ENCODE measurements around the gene CCL24.
"Not testable (repeated sequence)": the region's sequence is repeated elsewhere in the genome, so short reads cannot be mapped to it uniquely, and the experiment has no call there.

The CCL24 gene

GRCh38 chr7:75813781-75814236, at the start of gene CCL24:
Gene CCL24 (minus strand): TSS chr7:75813806. CDS start chr7:75813715, 91 bp downstream.
- DNase-seq = no peak

GRCh38 chr7:75861636-75862035, 48.0 kb upstream of the CCL24 start:
- no peak for DNase-seq

- no peak for DNase-seq
Measured at GRCh38 chr7:75858410-75858809, 44.8 kb upstream of the CCL24 start.

GRCh38 chr7:75856536-75856935, 42.9 kb upstream of the CCL24 start:
- DNase-seq = no peak

GRCh38 chr7:75854813-75855345, 41.3 kb upstream of the CCL24 start:
- DNase-seq = not testable (repeated sequence)

- no peak for DNase-seq
Measured at GRCh38 chr7:75854233-75854632, 40.6 kb upstream of the CCL24 start.

- DNase-seq = no peak
Measured at GRCh38 chr7:75850235-75850634, 36.6 kb upstream of the CCL24 start.

- DNase-seq = no peak
Measured at GRCh38 chr7:75849573-75849972, 36.0 kb upstream of the CCL24 start.

- DNase-seq = no peak
Measured at GRCh38 chr7:75847707-75848106, 34.1 kb upstream of the CCL24 start.

- not testable (repeated sequence) for DNase-seq
Measured at GRCh38 chr7:75845132-75845531, 31.5 kb upstream of the CCL24 start.

- no peak for DNase-seq
Measured at GRCh38 chr7:75844158-75844557, 30.6 kb upstream of the CCL24 start.

GRCh38 chr7:75843613-75844116, 30.1 kb upstream of the CCL24 start:
- no peak for DNase-seq

GRCh38 chr7:75842836-75843446, 29.3 kb upstream of the CCL24 start:
- DNase-seq = peak; percentile 72

GRCh38 chr7:75840029-75840428, 26.4 kb upstream of the CCL24 start:
- DNase-seq = no peak

- DNase-seq = not testable (repeated sequence)
Measured at GRCh38 chr7:75838281-75838930, 24.8 kb upstream of the CCL24 start.

GRCh38 chr7:75836798-75837197, 23.2 kb upstream of the CCL24 start:
- no peak for DNase-seq

GRCh38 chr7:75835688-75836285, 22.2 kb upstream of the CCL24 start:
- no peak for DNase-seq

- DNase-seq = not testable (repeated sequence)
Measured at GRCh38 chr7:75833662-75834061, 20.1 kb upstream of the CCL24 start.

- no peak for DNase-seq
Measured at GRCh38 chr7:75830978-75831377, 17.4 kb upstream of the CCL24 start.

GRCh38 chr7:75829656-75830055, 16.1 kb upstream of the CCL24 start:
- not testable (repeated sequence) for DNase-seq

- no peak for DNase-seq
Measured at GRCh38 chr7:75823198-75823910, 9.7 kb upstream of the CCL24 start.

- DNase-seq = no peak
Measured at GRCh38 chr7:75820688-75821087, 7.1 kb upstream of the CCL24 start.

GRCh38 chr7:75819711-75820110, 6.1 kb upstream of the CCL24 start:
- DNase-seq = no peak

All from femur (tissue), 1 donor.